22Rv1 (cell line): ENCODE results near the gene ASCC1.

Source experiments
- H3K27ac ChIP-seq: fragments of 450-650 bp; 2 replicates; pipeline ENCODE4 v1.5.1; 2017
- CTCF ChIP-seq: fragments of 450-650 bp; IDR thresholded peaks from 2 replicates; pipeline ENCODE4 v1.5.1; 2017; ENCODE audit warnings: mild to moderate bottlenecking
- ZFX ChIP-seq: fragments of 450-650 bp; IDR thresholded peaks from 2 replicates; pipeline ENCODE4 v1.6.1; 2017; ENCODE audit warnings: antibody characterized with exemption, borderline replicate concordance

The ASCC1 gene

GRCh38 chr10:72244573-72245038, 28.5 kb upstream of the ASCC1 start:
- no peak for TF ChIP-seq ZFX
- no peak for TF ChIP-seq CTCF
- H3K27ac ChIP-seq, result peak overlapping the region; percentile 86

- TF ChIP-seq ZFX, result no peak
- peak; percentile 39 for TF ChIP-seq CTCF
- peak overlapping the region; percentile 86 for H3K27ac ChIP-seq
These were observed 27.9 kb upstream of the ASCC1 start for GRCh38 chr10:72243822-72244437.

GRCh38 chr10:72242675-72243074, 26.6 kb upstream of the ASCC1 start:
- no peak for TF ChIP-seq ZFX
- no peak for TF ChIP-seq CTCF
- H3K27ac ChIP-seq, result no peak overlapping the region

- H3K27ac ChIP-seq, result no peak overlapping the region
- no peak for TF ChIP-seq CTCF
- TF ChIP-seq ZFX, result no peak
These were observed 25.7 kb upstream of the ASCC1 start for GRCh38 chr10:72241691-72242252.

GRCh38 chr10:72240371-72240770, 24.3 kb upstream of the ASCC1 start:
- no peak overlapping the region for H3K27ac ChIP-seq
- TF ChIP-seq CTCF (no peak), ZFX (no peak)

- H3K27ac ChIP-seq, result no peak overlapping the region
- TF ChIP-seq ZFX, result no peak
- no peak for TF ChIP-seq CTCF
These were observed 23.3 kb upstream of the ASCC1 start for GRCh38 chr10:72239409-72239808.

- no peak overlapping the region for H3K27ac ChIP-seq
- no peak for TF ChIP-seq CTCF
- TF ChIP-seq ZFX, result no peak
These were observed 22.5 kb upstream of the ASCC1 start for GRCh38 chr10:72238392-72239175.
